PC-9 (cell line): ENCODE measurements around the gene FCN2.

ENCODE experiments used
- EZH2 ChIP-seq: fragments of 200-600 bp; sonication (generic); IDR thresholded peaks from 2 replicates; pipeline ENCODE4 v1.8.0; 2017; ENCODE audit warnings: antibody characterized with exemption, low read depth
- TF ChIP-seq, protein P1 (sequence below): fragments of 200-600 bp; sonication (generic); conservative IDR thresholded peaks from 2 replicates; pipeline ENCODE4 v1.6.1; 2017; ENCODE audit warnings: mixed run types, antibody characterized with exemption, mild to moderate bottlenecking, moderate library complexity

DNA sequence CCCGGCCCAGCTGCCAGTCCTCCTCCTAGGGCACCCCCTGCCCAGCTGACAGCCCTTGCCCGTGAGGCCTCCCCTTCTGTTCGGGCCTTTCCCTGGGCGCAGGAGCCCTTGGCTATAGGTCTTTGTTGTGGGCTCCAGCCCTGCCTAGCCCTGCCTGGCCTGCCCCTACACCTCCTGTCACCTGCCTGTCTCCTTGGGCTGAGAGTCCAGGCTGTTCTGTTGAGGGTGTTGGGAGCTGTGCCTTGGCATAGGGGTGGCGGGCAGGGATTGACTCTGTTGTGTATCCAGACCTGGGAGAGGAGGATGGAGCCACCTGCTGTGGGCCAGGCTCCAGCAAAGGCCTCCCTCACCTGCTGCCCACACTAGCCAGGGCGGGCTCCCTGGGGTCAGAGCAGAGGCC is 11.6 kb downstream of the FCN2 start:
- TF ChIP-seq, protein P1, sequence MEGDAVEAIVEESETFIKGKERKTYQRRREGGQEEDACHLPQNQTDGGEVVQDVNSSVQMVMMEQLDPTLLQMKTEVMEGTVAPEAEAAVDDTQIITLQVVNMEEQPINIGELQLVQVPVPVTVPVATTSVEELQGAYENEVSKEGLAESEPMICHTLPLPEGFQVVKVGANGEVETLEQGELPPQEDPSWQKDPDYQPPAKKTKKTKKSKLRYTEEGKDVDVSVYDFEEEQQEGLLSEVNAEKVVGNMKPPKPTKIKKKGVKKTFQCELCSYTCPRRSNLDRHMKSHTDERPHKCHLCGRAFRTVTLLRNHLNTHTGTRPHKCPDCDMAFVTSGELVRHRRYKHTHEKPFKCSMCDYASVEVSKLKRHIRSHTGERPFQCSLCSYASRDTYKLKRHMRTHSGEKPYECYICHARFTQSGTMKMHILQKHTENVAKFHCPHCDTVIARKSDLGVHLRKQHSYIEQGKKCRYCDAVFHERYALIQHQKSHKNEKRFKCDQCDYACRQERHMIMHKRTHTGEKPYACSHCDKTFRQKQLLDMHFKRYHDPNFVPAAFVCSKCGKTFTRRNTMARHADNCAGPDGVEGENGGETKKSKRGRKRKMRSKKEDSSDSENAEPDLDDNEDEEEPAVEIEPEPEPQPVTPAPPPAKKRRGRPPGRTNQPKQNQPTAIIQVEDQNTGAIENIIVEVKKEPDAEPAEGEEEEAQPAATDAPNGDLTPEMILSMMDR, result no peak
- TF ChIP-seq EZH2, result no peak
